Activated CD4-positive, CD25-positive, alpha-beta regulatory T cell (primary cell): ENCODE data around the gene CAMK1.

Source experiments
- DNase-seq, 4 experiments: peaks; one replicate each; lab custom pipeline; 2025; lab: John Stamatoyannopoulos, UW

The CAMK1 gene

DNA sequence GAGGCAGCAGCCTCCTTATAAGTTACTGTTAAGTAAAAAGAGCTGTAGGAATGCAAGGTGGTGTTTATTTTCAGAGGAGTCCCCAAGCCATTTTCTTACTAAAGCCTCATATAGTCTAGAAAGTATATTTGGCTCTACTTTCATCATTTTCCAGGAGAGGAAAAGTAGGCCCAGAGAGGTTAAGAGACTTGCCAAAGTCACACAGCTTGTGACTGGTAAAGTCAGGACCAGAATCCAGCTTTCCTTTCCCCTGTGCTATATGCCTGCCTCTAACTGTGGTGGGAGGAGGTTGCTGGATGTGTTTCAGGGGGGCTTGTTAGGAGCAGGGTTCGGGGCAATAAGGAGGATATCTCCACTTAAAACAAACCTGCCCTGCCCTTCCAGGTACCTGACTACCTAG is 27.2 kb downstream of the CAMK1 start:
- DNase-seq, result no peak

GRCh38 chr3:9739181-9739580 is 30.6 kb downstream of the CAMK1 start:
- no peak for DNase-seq

- DNase-seq, result no peak
Observed at GRCh38 chr3:9736831-9737230, 32.9 kb downstream of the CAMK1 start.

DNA sequence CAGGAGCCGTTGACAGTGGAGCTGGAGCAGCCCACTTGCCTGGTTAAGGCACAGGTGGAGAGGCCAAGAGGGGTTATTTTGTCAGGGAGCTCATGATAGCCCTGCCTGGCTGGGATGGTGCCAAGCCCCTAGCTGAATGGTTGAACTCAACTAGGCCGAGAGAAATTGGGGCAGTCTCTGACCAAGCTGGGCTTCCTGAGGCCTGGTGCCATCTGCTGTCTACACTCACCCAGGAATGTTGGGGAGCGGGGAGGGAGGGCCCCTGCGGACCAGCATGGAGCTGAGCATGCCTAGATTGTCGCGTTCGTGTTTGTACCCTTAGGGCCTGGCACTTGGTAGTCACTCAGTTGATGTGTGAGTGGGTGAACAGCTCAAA is 37.0 kb downstream of the CAMK1 start:
- DNase-seq, result no peak

DNA sequence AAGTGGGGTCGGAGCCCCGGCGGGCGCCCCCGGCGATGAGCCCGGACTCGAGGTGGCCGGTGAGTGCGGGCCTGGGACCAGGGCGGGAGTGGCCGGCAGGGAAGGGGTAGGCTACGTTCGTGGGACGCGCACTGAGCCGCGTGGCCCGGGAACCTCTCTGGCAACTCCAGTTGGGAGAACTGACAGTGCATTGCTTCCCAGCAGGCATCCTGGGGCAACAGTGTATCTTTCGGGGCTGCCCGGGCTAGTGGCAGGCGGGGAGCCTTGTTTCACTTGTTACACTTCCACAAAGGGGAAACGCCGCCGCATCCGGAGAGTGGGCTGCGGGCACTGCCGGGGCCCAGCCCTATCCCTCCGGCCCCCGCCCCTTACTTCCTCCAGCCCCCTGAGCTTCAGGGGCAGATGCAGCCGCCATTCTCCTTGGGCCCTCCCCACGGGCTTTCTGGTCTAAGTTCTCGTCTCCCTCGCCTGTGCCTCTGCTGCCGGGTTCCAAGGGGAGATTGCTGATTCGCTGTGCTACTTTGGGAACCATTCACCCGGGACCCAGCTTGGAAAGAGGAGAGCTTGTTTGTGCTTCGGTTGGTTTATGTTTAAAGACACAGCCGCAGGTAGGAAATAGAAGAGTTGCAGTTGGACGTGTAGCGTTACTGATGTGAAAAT is 37.5 kb downstream of the CAMK1 start:
- DNase-seq, result peak in 1 of 4 experiments; percentile 16

- peak; percentile 99 to 100 (median 99) for DNase-seq
Observed at GRCh38 chr3:9731206-9732079, 38.3 kb downstream of the CAMK1 start, which contains the start of gene BRPF1. Gene BRPF1, plus strand, starts transcription at chr3:9731735. Its CDS starts 2,406 bp downstream, at chr3:9734141.

DNA sequence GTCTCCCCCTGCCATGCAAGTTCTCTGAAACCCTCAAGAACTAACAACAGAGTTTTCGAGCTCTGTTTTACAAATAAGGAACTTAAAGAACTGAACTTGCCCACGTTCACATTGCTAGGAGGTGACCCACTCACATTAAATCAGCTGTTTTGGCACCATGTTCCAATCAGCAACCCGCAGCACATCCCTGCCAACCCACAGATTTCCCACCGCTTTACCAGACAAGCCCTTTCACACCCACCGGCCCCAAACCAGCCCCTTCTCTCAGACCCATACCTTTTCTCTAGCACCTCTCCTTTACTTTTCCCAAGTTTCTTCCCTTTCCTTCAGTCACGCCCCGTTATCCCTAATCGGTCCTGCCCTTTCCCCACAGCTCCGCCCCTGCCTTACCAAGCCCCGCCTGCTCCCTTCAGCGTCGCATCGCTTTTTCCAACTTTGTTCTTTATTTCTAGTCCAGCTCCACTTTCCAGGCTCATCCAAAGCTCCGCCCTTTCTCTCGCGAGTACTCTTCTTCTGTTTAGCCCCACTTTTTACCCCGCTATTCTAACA is 39.0 kb downstream of the CAMK1 start:
- no peak for DNase-seq

DNA sequence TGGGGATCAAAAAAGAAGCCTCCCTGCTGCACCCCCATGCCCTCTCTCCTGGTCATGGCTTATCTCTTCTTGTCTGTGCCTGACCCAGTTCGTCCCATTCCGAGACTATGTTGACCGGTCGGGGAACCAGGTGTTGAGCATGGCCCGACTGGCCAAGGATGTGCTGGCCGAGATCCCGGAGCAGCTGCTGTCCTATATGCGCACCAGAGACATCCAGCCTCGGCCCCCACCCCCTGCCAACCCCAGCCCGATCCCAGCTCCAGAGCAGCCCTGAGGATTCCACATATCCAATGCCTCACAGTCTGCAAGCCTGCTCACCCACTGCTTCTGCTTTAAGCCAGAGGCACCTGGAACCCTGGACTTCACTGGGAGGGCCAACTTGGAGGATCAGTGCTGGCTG is 40.3 kb downstream of the CAMK1 start:
- DNase-seq, result no peak

DNA sequence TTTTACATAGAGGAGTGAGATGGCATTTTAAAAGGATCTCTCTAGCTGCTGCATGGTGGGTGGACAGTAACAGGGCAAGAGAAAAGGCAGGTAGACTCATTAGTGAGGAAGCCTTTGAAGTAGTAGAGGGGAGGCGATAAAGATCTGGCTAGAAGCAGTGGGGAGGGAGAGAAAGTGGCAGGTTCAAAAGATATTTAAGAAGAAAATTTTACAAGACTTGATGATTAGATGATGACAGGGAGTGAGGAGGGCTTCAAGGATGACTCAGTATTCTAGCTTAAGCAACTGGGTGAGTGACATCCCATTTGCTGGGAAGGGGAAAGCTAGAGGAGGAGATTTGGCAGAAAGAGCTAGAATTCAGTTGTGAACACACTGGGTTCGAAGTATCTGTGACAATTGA is 42.0 kb downstream of the CAMK1 start:
- DNase-seq, result no peak

DNA sequence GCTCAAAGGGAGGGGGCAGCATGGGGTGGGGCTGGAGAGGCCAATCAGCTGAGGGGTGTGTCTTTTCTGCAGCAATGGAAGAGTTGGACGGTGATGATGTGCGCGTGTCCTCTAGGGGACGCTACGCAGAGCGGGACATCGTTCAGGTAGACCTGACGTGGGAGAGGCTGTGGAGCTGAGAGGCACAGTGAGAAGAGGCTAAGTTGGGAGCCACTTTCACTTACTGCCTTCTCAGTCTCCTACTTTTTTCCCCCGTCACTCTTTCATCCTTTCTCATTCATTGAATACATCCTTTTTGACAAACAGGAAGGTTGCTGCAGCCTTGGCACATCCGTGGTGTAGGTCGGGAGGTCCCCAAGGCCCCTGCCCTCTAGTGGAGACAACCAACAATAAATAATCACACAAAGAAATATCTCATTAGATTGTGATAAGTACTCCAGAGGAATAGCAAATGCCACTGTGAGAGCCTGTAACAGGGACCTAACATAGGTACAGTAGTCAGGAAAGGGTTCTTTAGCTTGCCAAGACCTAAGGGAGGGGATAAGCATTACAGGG is 42.6 kb downstream of the CAMK1 start:
- DNase-seq, result peak in 2 of 4 experiments; percentile 26 to 35

DNA sequence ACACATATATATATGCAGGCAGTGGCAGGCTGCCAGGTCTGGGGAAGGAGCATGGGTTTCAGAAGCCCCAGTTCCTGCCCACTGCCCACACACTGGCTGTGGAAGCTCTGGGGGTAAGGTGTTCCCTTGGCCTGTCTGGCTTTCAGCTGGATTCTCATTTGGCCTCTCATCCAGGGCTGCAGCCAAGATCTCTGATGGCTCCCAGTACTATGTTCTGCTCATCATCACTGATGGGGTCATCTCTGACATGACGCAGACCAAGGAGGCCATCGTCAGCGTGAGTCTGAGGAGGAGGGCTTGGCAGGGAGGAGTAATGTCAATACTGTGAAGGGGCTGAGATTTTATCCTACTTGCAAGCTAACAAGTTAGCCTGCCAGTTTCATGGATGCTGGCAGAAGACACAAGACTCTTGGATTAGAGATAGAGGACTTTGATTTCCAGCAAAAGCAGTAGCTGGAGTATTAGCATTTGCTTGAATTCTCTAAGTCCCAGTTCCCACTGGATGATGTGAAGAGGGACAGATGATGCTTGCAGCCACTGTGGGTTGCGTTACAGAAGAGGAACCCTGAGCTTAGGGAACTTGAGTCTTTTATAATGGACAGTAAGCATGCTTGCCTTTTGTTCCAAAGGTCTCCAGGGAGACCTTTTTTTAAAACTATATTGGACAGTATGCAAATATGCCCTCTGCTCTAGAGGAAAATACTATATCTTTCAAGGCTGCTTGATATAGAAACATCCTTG is 43.8 kb downstream of the CAMK1 start:
- no peak for DNase-seq

- DNase-seq, result no peak
Observed at GRCh38 chr3:9721700-9722060, 48.1 kb downstream of the CAMK1 start.

- DNase-seq, result no peak
Observed at GRCh38 chr3:9721015-9721699, 48.6 kb downstream of the CAMK1 start.

DNA sequence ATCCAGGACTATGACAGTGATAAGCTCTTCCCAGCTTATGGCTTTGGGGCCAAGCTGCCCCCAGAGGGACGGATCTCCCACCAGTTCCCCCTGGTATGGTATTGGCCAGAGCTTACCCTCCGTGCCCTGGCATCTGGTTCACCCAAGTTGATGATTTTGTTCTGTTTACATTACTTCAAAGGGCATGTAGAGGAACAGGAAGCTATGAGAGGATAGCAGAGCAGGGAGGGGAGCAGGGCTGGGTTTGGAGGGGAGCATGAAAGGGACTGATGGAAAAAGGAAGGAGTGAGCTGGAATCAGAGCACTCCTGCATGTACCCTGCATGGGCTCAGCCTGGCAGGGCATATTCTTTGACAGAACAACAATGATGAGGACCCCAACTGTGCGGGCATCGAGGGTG is 51.6 kb downstream of the CAMK1 start:
- DNase-seq, result no peak

- DNase-seq, result no peak
Observed at GRCh38 chr3:9717563-9717962, 52.2 kb downstream of the CAMK1 start.

DNA sequence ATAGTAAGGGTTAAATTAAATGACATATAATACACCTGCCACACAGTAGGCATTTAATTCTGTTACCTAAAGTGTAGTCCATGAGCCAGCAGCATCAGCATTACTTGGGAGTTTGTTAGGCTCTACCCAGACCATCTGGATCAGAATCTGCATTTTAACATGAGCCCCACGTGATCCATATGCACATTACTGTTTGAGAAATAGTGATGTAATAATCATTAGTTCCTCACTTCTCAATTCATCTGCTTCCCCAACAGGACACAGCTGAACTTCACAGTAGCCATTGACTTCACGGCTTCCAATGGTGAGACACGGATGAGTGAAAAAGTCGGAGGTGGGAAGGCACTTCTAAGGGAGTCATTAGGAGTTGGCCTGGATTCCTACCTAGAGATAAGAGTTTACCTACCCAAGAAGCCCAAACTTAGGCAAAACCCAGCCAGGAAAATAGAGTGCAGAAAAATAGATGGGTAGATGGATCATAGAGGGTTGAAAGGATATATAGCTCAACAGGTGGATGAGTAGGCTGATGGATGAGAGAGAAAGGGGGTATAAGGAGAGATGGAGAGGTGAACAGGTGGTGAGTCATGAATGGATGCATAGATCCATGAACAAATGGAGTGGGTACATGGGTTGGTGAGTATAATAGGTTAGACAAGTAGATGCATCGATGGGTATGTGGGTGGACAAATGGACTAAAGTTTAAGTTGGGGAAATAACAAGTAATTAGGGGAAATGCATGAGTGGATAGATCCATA is 52.8 kb downstream of the CAMK1 start:
- DNase-seq, result no peak

GRCh38 chr3:9715764-9716437 is 53.8 kb downstream of the CAMK1 start:
- no peak for DNase-seq

GRCh38 chr3:9715136-9715535 is 54.6 kb downstream of the CAMK1 start:
- no peak for DNase-seq

DNA sequence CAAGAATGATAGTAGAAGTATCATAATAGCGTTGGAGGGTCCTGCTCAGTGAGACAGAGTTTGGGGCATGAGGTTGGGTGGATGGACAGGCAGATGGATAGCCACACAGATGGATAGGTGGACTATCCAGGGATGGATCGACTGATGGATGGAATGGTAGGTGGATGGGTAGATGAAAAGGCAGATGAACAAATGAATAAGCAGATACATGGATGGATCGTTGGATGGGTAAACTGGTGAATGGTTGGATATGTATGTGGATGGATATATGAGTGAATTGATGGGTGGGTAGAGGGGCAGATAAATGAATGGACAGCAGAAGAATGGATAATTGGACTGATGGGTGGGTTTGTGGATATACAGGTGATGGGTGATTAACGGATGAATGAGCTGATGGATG is 56.6 kb downstream of the CAMK1 start:
- no peak for DNase-seq

- DNase-seq, result no peak
Observed at GRCh38 chr3:9712415-9712814, 57.3 kb downstream of the CAMK1 start.
